GM18907 (cell line): ENCODE measurements around the gene VPS37C.
"Not testable (repeated sequence)": the region's sequence is repeated elsewhere in the genome, so short reads cannot be mapped to it uniquely, and the experiment has no call there.

ENCODE experiments used
- ATAC-seq: cut with Tn5 transposase; IDR thresholded peaks from one replicate; pipeline ENCODE4 v1.9.1; 2021; ENCODE audit warnings: mild to moderate bottlenecking, moderate library complexity; ENCODE audit not compliant: unreplicated experiment

VPS37C gene

GRCh38 chr11:61102667-61103571 lies 58.3 kb downstream of the VPS37C start:
- ATAC-seq: no peak

- ATAC-seq: no peak
Observed at GRCh38 chr11:61098778-61099177, 62.4 kb downstream of the VPS37C start.

- ATAC-seq: not testable (repeated sequence)
Observed at GRCh38 chr11:61098261-61098660, 63.0 kb downstream of the VPS37C start.

- no peak for ATAC-seq
Observed at GRCh38 chr11:61095021-61095420, 66.2 kb downstream of the VPS37C start.

- ATAC-seq: not testable (repeated sequence)
Observed at GRCh38 chr11:61094167-61094566, 67.1 kb downstream of the VPS37C start.

- ATAC-seq: no peak
Observed at GRCh38 chr11:61092908-61093763, 68.1 kb downstream of the VPS37C start.

- ATAC-seq: peak; percentile 65
Observed at GRCh38 chr11:61092280-61092766, 68.9 kb downstream of the VPS37C start.

- no peak for ATAC-seq
Observed at GRCh38 chr11:61091373-61092279, 69.6 kb downstream of the VPS37C start.

GRCh38 chr11:61090982-61091372 lies 70.2 kb downstream of the VPS37C start:
- ATAC-seq: no peak

GRCh38 chr11:61090521-61090920 lies 70.7 kb downstream of the VPS37C start:
- ATAC-seq: no peak

- no peak for ATAC-seq
Observed at GRCh38 chr11:61089806-61090491, 71.3 kb downstream of the VPS37C start.

GRCh38 chr11:61087426-61088119 lies 73.7 kb downstream of the VPS37C start:
- ATAC-seq: no peak

- no peak for ATAC-seq
Observed at GRCh38 chr11:61083601-61084147, 77.6 kb downstream of the VPS37C start.

GRCh38 chr11:61082931-61083531 lies 78.2 kb downstream of the VPS37C start:
- ATAC-seq: no peak

GRCh38 chr11:61082062-61082870 lies 79.0 kb downstream of the VPS37C start:
- no peak for ATAC-seq

GRCh38 chr11:61080986-61081590 lies 80.1 kb downstream of the VPS37C start:
- ATAC-seq: no peak

- ATAC-seq: no peak
Observed at GRCh38 chr11:61080526-61080925, 80.7 kb downstream of the VPS37C start.
